GM18907 (cell line): ENCODE measurements around the gene PHLPP1.
A peak's percentile ranks its signal among the peaks of the same experiment; 100 is the strongest.

Source experiments
- ATAC-seq: cut with Tn5 transposase; IDR thresholded peaks from one replicate; pipeline ENCODE4 v1.9.1; 2021; ENCODE audit warnings: mild to moderate bottlenecking, moderate library complexity; ENCODE audit not compliant: unreplicated experiment

The PHLPP1 gene

DNA sequence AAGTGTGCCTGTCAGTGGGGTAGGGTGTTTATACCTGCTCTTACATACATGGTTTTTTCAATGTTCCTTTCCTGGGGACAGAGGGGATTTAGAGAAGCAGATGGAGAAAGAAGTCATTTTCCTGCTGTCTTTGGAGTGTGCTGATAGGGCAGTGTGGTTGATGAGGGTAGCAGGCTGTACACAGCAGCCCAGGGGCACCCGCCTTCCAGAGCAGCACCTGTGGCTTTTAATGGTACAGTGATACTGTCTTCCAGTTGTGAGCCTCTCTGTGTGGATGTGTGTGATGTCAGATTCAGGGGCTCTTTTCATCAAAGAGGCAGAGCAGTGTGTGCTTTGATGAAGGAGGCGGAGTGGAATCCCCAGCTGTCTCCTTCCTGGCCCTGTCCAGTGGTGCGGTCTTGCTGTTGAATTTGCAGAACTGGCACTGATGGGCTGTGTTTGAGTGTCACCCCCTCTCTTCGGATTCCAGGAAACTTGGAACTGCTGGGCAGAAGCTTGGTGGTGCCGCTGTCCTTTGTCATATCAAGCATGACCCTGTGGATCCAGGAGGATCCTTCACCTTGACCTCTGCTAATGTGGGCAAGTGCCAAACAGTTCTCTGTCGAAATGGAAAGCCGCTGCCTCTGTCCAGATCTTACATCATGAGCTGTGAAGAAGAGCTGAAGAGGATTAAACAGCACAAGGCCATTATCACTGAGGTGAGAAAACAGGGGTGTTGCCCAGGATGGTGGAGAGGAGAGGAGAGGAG lies 259.8 kb downstream of the PHLPP1 start:
- ATAC-seq, result no peak

DNA sequence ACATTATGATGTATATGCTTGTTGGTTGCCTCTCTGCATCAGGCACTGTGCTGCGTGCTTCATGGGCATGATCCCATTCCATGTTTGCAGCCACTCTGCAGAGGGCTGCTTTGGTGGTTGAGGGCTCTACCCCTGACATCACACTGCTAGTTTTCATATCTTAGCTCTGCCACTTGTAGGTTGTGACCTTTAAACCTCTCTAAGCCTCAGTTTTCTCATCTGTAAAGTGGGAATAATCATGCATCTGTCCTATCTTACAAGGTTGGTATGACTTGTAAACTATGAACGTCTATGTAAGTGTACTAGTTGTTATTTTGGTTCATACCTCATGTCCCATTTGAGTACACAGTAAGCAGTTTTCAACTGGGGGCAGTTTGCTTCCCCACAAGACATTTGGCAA lies 260.4 kb downstream of the PHLPP1 start:
- no peak for ATAC-seq

- no peak for ATAC-seq
Observed at GRCh38 chr18:62976227-62976626, 260.9 kb downstream of the PHLPP1 start.

- no peak for ATAC-seq
Observed at GRCh38 chr18:62977512-62977911, 262.2 kb downstream of the PHLPP1 start.

DNA sequence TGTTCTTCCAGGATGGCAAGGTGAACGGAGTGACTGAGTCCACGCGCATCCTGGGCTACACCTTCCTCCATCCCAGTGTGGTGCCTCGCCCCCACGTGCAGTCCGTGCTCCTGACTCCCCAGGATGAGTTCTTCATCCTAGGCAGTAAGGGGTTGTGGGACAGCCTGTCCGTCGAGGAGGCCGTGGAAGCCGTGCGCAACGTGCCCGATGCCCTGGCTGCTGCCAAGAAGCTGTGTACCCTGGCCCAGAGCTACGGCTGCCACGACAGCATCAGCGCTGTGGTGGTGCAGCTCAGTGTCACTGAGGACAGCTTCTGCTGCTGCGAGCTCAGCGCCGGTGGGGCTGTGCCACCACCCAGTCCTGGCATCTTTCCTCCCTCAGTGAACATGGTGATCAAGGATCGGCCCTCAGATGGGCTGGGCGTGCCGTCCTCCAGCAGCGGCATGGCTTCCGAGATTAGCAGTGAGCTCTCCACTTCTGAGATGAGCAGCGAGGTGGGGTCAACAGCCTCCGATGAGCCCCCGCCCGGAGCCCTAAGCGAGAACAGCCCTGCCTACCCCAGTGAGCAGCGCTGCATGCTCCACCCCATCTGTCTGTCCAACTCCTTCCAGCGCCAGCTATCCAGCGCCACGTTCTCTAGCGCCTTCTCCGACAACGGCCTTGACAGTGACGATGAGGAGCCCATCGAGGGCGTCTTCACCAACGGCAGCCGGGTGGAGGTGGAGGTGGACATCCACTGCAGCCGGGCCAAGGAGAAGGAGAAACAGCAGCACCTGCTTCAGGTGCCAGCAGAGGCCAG lies 263.1 kb downstream of the PHLPP1 start:
- ATAC-seq, result no peak

GRCh38 chr18:62979176-62979575 lies 263.8 kb downstream of the PHLPP1 start:
- ATAC-seq, result no peak

- no peak for ATAC-seq
Observed at GRCh38 chr18:62979900-62980299, 264.6 kb downstream of the PHLPP1 start.

DNA sequence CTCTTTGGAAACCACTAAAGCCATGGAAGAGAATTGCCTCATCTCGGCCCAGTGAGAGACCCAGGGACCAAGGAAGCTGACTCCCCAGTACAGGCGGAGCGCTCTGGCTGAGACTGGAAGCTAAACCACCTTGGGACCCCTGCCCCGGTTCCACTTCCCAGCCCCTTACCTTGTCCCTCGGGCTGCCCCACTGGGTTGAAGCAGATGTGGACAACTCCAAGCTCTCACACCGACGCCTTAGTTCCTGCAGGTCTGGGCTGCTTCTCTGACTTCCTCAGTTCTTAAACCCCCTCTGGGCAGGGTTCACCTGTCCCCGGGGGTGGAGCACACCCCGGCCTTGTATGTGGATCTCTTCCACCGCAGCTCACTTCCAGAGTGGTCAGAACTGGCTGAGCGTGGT lies 266.2 kb downstream of the PHLPP1 start:
- ATAC-seq, result no peak

DNA sequence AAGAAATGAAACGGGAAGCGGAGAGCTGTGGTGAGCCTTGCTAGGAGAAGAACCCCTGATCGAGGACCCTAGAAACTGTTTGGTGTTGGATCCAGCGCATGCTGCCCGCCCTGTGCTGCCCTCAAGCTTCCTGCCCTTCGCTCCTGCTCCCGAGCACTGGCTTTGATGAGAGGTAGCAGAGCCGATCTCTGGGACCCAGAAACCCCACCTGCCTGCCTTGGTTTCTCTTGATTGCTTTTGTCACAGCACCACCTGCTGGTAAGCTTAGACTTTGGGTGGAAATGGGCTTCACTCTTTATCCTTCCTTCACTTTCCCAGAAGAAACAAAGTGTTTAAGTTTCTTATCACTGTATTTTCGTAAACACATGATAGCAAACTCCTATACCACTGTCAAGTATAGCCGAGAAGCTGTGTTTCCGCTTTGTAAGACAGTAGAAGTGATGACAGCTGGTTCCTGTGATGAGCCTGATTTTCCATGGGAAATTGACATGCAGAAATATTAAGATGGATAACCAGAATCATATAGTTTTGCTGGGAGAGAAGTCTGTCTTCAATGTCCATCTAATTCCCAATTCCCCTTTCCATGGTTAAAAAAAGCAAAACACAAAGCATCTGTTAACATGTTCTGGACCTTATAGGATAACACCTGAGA lies 267.4 kb downstream of the PHLPP1 start:
- ATAC-seq, result peak; percentile 65

GRCh38 chr18:62984656-62985315 lies 269.4 kb downstream of the PHLPP1 start:
- ATAC-seq, result no peak

GRCh38 chr18:62986490-62986889 lies 271.1 kb downstream of the PHLPP1 start:
- ATAC-seq, result no peak

- no peak for ATAC-seq
Observed at GRCh38 chr18:62987055-62987830, 271.9 kb downstream of the PHLPP1 start.

DNA sequence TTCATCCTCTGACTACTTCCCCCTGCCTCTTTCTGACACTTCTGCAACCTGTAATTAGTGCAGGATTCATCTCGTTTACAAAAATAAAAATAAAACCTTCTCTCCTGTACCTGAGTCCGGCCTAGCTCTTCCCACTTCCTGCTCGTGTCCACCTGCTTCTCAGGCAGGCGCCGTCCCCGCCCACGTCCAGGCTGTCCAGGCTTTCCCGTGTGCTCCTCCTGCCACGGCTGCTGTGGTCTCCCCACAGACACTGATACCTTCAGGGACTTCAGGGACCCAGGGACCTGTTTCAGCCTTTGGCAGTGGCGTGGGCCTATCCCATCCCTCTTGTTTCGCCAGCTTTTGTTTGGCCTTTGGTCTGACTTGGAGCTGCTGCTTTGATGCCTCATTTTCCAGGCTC lies 272.5 kb downstream of the PHLPP1 start:
- no peak for ATAC-seq

DNA sequence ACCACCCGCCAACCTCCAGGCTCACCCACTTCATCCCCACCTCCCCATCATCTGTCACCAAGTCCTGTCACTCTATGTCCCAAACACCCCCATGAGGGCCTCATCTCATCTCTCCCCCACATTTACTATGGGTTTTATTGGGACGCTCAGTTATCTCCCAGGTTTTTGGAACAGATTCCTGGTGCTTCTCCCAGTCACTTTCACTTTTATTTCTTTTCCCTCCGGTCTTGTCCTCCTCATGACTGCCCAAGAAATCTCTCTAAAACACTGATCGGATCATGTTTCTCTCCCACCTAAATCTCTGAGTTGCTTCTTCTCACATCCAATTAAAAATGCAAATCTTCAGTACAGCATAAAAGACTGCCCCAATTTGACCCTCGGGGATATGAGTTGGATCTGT lies 273.1 kb downstream of the PHLPP1 start:
- ATAC-seq, result no peak

- no peak for ATAC-seq
Observed at GRCh38 chr18:62989195-62989594, 273.9 kb downstream of the PHLPP1 start.

DNA sequence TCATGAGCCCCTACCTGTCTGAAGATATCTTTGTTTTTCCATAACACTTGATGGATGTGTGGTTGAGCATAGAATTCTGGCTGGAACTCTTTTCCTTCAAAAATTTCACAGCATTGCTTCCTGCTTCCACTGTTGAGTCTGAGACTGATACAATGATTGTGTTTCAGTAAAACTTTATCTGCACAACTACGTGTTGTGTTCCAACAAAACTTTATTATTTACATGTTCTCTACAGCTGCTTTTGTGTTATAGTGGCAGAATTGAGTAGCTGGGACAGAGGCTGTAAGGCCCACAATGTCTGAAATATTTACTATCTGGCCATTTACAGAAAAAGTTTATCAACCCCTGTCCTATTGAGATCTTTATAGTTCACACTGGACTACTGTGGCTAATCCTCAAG lies 275.3 kb downstream of the PHLPP1 start:
- ATAC-seq, result no peak

- no peak for ATAC-seq
Observed at GRCh38 chr18:62991389-62991788, 276.0 kb downstream of the PHLPP1 start.

- ATAC-seq, result no peak
Observed at GRCh38 chr18:62991959-62992358, 276.6 kb downstream of the PHLPP1 start.

- ATAC-seq, result no peak
Observed at GRCh38 chr18:62992877-62993365, 277.6 kb downstream of the PHLPP1 start.

GRCh38 chr18:62996566-62996965 lies 281.2 kb downstream of the PHLPP1 start:
- no peak for ATAC-seq
